Measurements from ENCODE around the gene SDHB.
A peak's percentile ranks its signal among the peaks of the same experiment; 100 is the strongest.

The SDHB gene

DNA sequence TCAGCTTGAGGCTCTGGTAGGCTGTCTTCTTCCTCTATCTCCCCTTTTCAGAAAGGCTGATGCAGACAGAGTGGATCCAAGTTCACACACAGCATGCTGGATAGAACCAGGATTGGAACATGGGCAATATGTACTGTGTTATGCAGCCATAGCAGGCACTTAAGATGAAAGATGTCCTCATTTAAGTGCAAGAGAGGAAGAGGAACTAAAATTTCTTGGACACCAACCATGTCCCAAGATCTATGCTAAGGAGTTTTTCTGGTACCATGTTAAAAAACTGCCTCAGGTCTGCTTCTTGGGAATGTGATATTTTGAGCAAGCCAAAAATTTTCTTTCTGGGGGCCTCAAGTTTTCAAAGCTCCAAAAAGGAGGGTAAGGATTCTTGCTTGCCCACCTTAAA, 1.2 kb downstream of the SDHB start:
- DNase-seq (ENCODE audit: low read depth) = no peak
- TF ChIP-seq, protein P1, sequence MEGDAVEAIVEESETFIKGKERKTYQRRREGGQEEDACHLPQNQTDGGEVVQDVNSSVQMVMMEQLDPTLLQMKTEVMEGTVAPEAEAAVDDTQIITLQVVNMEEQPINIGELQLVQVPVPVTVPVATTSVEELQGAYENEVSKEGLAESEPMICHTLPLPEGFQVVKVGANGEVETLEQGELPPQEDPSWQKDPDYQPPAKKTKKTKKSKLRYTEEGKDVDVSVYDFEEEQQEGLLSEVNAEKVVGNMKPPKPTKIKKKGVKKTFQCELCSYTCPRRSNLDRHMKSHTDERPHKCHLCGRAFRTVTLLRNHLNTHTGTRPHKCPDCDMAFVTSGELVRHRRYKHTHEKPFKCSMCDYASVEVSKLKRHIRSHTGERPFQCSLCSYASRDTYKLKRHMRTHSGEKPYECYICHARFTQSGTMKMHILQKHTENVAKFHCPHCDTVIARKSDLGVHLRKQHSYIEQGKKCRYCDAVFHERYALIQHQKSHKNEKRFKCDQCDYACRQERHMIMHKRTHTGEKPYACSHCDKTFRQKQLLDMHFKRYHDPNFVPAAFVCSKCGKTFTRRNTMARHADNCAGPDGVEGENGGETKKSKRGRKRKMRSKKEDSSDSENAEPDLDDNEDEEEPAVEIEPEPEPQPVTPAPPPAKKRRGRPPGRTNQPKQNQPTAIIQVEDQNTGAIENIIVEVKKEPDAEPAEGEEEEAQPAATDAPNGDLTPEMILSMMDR (conservative IDR thresholded peaks at IDR 0.05; ENCODE audit: control insufficient read depth, insufficient read depth, low read depth, low read length) = no peak
- peak overlapping the region; percentile 100 for H3K4me3 ChIP-seq (ENCODE audit: control insufficient read depth, low read depth, low read length)

DNA sequence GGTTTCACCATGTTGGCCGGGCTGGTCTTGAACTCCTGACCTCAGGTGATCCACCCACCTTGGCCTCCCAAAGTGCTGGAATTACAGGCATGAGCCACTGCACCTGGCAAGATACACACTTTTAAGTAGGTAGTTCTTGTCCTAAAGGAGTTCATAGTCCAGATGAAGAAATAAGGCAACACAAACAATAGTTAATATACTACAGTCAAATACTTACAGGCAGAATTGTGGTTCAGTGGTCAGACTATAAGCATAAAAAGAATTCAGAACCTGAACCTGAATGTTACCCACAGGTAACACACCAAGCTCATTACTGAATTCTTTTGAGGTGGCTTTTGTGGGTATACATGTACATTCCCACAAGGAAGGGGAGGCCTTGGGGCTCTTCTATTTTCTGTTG, 1.8 kb downstream of the SDHB start:
- TF ChIP-seq, protein P1 (conservative IDR thresholded peaks at IDR 0.05; ENCODE audit: control insufficient read depth, insufficient read depth, low read depth, low read length) = no peak
- no peak overlapping the region for H3K4me3 ChIP-seq (ENCODE audit: control insufficient read depth, low read depth, low read length)
- no peak for DNase-seq (ENCODE audit: low read depth)

DNA sequence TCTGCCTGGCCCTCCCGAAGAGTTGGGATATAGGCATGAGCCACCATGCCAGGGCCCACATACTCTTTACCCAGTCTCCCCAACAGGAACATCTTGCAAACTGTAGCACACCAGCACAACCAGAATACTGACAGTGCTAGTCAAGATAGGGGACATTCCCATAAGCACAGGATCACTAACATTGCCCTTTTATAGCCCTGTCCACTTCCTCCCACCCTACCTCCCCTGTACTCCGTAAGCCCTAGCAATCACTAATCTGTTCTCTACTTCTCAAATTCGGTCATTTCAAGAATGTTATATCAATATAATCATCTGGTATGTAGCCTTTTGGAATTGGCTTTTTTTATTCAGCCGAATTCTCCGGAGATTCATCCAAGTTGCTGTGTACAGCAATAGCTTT, 5.9 kb downstream of the SDHB start:
- TF ChIP-seq, protein P1 (conservative IDR thresholded peaks at IDR 0.05; ENCODE audit: control insufficient read depth, insufficient read depth, low read depth, low read length) = no peak
- DNase-seq (ENCODE audit: low read depth) = no peak
- H3K4me3 ChIP-seq (ENCODE audit: control insufficient read depth, low read depth, low read length) = no peak overlapping the region

DNA sequence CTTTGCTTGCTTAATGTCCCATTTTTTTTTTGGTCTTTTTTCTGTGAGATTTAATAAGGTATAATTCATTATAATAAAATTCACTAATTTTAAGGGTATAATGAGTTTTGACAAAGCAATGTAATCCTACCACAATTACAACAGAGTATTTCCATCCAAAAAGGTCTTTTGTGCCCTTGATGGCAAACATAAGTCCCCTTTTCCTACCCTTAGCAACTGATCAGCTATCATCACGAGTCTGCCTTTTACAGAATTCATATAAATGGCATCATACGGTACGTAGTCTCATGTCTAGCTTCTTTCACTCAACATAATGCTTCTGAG, 7.5 kb downstream of the SDHB start:
- DNase-seq (ENCODE audit: low read depth) = no peak
- TF ChIP-seq, protein P1 (conservative IDR thresholded peaks at IDR 0.05; ENCODE audit: control insufficient read depth, insufficient read depth, low read depth, low read length) = no peak
- H3K4me3 ChIP-seq (ENCODE audit: control insufficient read depth, low read depth, low read length) = no peak overlapping the region

DNA sequence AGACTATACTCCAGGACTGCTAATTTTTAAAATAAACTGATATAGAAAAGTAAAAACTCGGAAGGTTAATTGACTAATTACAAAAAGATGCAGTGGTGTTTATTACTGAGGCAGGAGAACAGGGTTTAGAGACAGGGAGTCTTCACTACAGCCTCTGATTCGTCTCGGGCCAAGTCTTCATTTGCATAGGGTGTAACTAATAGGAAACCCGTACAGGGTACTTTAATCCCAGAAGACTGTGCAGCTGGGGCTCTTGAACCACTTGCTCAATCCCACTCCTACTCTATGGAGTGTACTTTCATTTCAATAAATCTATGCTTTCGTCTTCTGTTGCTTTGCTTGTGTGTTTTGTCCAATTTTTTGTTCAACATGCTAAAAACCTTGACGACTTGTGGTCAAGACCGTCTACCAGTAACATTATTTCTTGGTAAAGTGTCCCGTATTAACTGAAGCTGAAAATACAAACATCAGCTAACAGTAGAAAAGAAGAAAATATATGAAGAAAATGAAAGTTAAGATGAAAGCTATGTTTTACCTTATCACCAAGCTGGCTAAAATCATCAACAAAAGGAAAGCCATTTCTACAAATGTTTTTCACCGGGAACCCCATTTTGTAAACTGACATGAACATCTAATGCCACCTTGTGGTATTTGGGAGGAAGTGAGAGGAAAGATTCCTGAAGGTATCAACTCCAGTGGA, 8.0 kb downstream of the SDHB start:
- TF ChIP-seq, protein P1 (conservative IDR thresholded peaks at IDR 0.05; ENCODE audit: control insufficient read depth, insufficient read depth, low read depth, low read length) = peak; percentile 91
- H3K4me3 ChIP-seq (ENCODE audit: control insufficient read depth, low read depth, low read length) = no peak overlapping the region
- DNase-seq (ENCODE audit: low read depth) = peak; percentile 77

DNA sequence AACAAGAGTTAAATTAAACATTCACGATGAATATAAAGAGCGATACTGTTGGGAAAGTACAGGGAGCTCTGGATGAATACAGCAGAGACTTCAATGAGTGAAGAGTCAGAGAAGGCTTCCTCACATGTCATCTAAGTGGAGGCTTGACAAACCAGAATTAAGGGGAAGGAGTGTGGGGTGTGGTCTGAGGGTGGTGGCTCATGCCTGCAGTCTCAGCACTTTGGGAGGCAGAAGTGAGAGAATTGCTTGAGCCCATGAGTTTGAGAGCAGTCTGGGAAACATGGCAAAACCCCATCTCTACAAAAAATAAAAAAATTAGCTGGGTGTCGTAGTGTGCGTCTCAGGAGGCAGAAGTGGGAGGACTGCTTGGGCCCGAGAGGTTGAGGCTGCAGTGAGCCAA, 8.7 kb downstream of the SDHB start:
- DNase-seq (ENCODE audit: low read depth) = no peak
- TF ChIP-seq, protein P1 (conservative IDR thresholded peaks at IDR 0.05; ENCODE audit: control insufficient read depth, insufficient read depth, low read depth, low read length) = no peak
- H3K4me3 ChIP-seq (ENCODE audit: control insufficient read depth, low read depth, low read length) = no peak overlapping the region

DNA sequence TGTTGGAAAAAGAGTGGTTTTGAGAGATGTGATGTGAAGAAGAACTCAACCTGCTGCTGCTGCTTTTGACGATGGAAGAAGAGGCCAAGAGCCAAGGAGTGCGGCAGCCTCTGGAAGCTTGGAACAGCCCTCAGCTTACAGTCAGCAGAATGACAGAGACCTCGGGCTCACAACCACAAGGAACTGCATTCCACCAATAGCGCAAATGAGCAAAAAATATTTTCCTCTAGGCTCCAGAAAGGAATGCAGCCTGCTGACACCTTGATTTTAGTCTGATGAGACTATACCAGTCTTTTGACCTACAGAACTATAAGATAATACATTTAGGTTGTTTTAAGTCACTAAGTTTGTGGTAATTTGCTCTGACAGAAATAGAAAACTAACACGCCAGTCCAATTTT, 10.2 kb downstream of the SDHB start:
- no peak overlapping the region for H3K4me3 ChIP-seq (ENCODE audit: control insufficient read depth, low read depth, low read length)
- DNase-seq (ENCODE audit: low read depth) = no peak
- TF ChIP-seq, protein P1 (conservative IDR thresholded peaks at IDR 0.05; ENCODE audit: control insufficient read depth, insufficient read depth, low read depth, low read length) = no peak
